GM19467 (cell line): ENCODE measurements around the gene NCOA1.
"Not testable (repeated sequence)": the region's sequence is repeated elsewhere in the genome, so short reads cannot be mapped to it uniquely, and the experiment has no call there.

ENCODE experiments used
- ATAC-seq: cut with Tn5 transposase; IDR thresholded peaks from one replicate; pipeline ENCODE4 v1.9.1; 2021; ENCODE audit warnings: mild to moderate bottlenecking, moderate library complexity; ENCODE audit not compliant: unreplicated experiment

NCOA1 gene

DNA sequence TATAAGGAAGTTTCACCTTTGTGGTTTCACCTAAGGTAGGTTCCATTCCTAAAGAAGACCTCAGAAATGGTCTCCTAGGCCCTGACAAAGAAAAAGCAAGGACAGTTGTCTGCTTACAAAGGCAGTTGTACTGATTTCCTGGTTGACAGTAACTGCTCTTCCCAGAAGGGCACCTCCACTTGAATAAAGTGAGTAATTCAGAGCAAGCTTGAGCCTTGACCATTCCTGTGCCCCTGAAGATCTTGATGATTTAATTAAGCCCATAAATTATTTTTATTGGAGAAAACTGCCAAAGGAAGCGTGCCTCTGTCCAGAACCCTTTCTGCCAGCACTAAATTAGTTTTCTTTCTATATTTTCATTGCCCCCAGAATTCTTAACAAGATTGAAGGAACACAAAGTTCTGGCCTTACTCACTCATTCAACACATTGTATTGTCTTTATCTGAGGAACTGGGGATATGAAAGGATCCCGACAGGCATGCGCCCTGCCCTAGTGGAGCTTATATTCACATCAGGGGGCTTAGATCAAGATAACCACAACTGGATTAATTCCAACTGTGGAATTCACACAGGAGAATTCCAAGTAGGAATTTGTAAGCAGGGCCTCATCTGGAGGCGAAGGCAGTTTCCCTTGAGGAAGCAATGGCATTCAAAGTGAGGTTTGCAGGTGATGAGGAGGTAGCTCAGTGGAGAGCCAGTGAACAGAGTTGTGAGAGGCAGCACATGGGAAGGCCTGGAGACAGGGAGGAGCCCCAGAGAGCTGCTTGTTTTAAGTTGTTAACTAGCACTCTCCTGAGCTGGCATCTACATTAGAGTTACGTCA is 280.9 kb downstream of the NCOA1 start:
- ATAC-seq, result no peak

GRCh38 chr2:24774373-24774772 is 283.3 kb downstream of the NCOA1 start:
- ATAC-seq, result no peak

DNA sequence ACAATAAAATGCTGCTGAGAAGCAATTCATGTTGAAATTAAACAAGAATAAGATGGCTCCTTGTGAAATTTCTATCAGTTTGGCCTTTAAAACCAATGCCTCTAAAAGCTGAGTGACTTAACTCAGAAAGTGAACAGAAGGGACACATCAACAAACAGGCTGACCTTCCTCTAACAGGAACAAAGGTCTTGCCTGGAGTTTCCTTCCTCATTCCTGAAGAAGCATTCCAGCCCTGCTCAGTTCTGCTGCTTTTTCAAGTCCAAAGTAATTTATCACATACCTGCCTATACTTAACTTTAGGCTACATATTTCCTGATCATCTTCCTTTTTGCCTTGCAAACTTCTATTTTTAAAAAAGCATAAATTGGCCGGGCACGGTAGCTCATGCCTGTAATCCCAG is 288.1 kb downstream of the NCOA1 start:
- no peak for ATAC-seq

- no peak for ATAC-seq
Observed at GRCh38 chr2:24783641-24784040, 292.6 kb downstream of the NCOA1 start.

DNA sequence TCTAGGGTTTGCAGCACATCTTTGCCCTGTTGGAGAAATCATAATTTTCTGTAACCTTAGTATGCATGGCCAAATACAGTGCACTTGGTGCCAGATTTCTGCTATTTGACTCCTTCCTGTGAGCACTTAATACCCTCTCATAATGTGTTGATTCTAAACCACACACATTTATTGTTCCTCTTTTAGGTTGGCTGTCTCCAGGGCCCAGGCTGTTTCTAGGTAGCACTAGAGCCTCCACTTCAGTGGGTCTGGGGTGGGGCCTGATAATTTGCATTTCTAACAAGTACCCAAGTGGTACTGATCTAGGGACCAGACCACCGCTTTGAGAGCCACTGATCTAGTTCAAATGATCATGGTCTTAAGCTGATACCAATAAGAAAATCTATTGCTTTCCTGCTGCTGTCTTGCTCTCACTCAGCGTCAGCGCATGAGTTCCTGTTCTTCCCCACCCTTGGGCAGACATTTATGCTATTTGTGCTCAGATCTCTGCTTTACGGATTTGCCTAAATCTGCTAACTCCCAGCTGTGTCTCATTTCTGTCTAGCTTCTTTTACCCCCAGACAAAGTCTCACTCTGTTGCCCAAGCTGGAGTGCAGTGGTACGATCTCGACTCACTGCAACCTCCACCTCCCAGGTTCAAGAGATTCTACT is 294.7 kb downstream of the NCOA1 start:
- peak; percentile 89 for ATAC-seq

GRCh38 chr2:24787532-24787931 is 296.5 kb downstream of the NCOA1 start:
- ATAC-seq, result no peak

DNA sequence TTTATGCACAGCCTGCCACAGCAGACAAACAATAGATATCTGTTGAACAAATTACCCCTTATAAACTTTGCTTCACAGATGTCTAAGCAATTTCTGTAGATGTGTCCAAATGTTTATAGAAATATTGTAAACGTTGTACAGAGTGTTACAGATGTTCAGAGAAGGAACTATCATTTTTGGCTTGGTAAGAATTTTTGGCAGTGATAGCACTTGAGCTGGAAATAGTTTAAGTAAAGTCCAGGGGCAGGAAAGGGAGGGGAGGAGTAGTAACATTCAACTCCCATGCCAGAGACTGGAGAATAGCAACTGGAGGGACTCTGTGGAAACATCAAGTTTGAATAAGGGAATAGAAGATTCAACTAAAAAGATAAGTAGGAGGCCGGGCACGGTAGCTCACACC is 297.8 kb downstream of the NCOA1 start:
- no peak for ATAC-seq

DNA sequence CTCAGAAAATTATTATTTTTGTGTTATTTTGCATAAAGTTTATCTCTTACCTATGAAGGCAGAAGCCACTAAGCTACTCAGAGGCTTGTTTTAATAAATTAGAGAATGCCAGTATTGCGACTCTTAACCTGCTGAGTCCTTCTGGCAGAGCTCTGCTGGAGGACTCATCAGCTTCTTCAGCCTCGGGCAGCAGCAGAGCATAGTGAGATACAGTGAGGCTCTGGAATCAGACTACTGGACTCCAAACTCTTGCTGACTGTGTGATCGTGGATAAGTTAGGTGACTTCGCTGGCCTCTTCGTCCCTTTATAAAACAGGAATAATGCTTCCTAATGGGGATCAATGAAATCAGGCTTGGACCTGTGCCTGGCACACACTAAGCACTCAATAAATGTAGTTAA is 300.4 kb downstream of the NCOA1 start:
- no peak for ATAC-seq

DNA sequence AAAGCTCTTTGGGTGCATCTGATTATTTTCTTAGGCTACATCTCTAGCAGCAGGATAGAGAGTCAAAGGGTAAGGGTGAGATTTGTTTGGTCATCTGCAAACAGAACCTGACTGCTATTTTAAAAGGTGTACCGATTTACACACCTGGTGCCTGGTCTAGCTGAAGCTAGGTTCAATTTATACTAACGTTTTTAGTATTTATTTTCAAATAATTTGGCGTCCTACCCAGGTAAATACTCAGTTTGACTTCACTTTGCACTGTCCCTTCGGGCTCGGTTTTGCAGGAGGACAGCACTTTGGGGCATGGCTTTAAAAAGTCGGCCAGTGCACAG is 301.5 kb downstream of the NCOA1 start:
- ATAC-seq, result no peak

DNA sequence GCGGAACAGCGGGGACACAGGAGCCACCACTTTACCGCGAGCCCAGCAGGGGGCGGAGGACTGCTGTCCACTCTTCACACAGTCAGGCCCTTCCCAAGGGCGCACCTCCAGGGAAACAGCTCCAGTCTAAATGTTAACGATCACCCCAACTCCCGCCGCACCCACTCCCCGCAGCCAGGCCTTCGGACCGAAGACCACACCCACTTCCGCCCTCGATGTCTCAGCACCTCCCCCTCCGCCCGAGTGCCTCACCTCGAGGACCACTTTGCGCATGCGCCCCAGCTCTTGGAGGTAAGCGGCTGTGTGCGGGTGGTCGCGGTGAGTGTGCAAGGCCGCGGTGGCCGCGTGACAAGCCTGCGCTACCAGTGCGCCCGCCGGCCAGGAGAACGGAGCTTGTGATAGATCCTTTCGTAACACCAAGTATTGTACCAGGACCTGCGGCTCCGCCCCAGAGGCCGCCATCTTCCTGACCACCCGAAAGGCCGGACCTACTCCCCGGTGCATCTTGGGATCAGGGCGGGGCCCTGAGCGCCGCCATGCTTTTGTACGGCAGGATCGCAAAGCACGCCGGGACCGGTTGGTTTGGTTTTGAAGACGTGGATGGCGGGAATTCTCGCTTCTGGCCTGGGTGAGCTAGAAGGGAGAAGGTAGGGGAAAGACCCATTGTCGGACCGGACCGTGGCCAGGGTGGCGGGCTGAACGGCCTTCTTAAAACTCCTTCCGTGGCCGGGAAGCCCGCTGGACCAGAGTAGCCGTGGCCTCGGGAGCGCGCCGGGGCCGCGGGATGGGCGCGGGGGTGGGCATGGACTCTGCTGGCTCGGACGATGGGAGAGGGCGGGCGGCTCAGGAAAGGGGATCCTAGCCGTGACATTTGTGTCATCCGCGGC is 302.1 kb downstream of the NCOA1 start, which contains the start of the genes CENPO and PTRHD1:
TSS of gene CENPO (plus strand) at position 552 of the 887 bp plus-strand sequence. CDS start 495 bp downstream, outside the sequence.
TSS of gene PTRHD1 (minus strand) at position 518 of the 887 bp plus-strand sequence. CDS start at position 504, 14 bp downstream.
- peak; percentile 87 for ATAC-seq

- no peak for ATAC-seq
Observed at GRCh38 chr2:24793761-24794435, 302.8 kb downstream of the NCOA1 start.

DNA sequence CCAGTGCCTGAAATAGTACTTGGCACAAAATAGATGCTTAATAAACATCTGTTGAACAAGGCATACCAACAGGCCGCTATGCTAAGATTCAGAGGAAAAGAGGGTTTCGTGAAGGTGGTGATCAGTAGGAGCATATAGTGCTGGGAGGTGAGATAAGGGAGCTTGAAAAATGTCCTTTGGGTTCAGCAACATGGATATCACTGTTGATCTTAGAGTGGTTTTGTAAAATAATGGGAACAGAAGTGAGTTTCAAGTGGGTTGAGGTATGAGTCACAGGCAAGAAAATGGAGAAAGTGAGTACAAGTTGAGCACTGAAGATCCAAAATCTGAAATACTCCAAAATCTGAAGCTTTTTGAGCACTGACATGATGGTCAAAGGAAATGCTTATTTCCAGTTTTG is 306.6 kb downstream of the NCOA1 start:
- ATAC-seq, result no peak

DNA sequence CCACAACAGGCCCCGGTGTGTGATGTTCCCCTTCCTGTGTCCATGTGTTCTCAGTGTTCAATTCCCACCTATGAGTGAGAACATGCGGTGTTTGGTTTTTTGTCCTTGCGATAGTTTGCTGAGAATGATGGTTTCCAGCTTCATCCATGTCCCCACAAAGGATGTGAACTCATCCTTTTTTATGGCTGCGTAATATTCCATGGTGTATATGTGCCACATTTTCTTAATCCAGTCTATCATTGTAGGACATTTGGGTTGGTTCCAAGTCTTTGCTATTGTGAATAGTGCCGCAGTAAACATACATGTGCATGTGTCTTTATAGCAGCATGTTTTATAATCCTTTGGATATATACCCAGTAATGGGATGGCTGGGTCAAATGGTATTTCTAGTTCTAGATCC is 309.4 kb downstream of the NCOA1 start:
- ATAC-seq, result not testable (repeated sequence)

- ATAC-seq, result not testable (repeated sequence)
Observed at GRCh38 chr2:24805811-24806660, 315.0 kb downstream of the NCOA1 start.

- ATAC-seq, result no peak
Observed at GRCh38 chr2:24806661-24807036, 315.6 kb downstream of the NCOA1 start.

- no peak for ATAC-seq
Observed at GRCh38 chr2:24809316-24810007, 318.4 kb downstream of the NCOA1 start.

- ATAC-seq, result no peak
Observed at GRCh38 chr2:24813691-24814137, 322.7 kb downstream of the NCOA1 start.

DNA sequence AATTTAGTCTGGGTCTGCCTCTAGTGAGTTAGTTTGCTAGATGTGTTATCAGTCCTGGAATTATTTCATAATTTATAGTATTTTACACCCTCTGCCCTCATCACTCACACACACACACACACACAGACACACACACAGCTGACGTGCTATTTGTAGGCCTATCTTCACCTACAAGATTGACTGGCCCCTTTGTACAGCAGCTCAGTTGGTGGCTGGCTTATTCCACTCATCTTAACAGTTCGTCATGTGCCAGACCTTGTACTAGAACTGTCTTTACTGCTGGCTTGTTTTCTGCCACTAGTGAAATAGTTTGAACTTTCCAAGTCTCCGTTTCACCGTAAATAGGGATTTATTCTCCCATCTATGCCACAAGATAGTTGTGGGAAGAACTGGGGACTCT is 323.5 kb downstream of the NCOA1 start:
- ATAC-seq, result no peak

GRCh38 chr2:24815171-24815570 is 324.1 kb downstream of the NCOA1 start:
- ATAC-seq, result no peak
